Astrocyte (in vitro differentiated cells and primary cell): Measurements from ENCODE around the gene XAF1. TPM values are rescaled to one million over a fixed set of nuclear protein-coding genes. Genes with fewer than 3 reads are reported as not detected.

Experiments
- DNase-seq: peaks from one replicate; pipeline ENCODE4 v3.0.0-alpha.2; 2010; ENCODE audit warnings: low read depth
- FAIRE-seq: peaks from 2 replicates; lab custom pipeline; 2011; peaks lifted over from hg19 to GRCh38; lab: Jason Lieb, UNC
- H2AFZ ChIP-seq: 2 replicates; pipeline ENCODE4 v1.6.0; 2012; ENCODE audit warnings: low read depth, low read length, inconsistent platforms
- H3K27ac ChIP-seq: 2 replicates; pipeline ENCODE4 v1.5.1; 2011; ENCODE audit warnings: low read depth, low read length, inconsistent platforms
- H3K27me3 ChIP-seq: 2 replicates; pipeline ENCODE4 v1.6.0; 2011; ENCODE audit warnings: low read length, inconsistent platforms; ENCODE audit not compliant: insufficient read depth
- H3K36me3 ChIP-seq: 2 replicates; pipeline ENCODE4 v1.5.1; 2011; ENCODE audit warnings: low read length, inconsistent platforms; ENCODE audit not compliant: insufficient read depth
- H3K4me1 ChIP-seq: 2 replicates; pipeline ENCODE4 v1.5.1; 2011; ENCODE audit warnings: low read length, inconsistent platforms; ENCODE audit not compliant: insufficient read depth
- H3K4me2 ChIP-seq: 2 replicates; pipeline ENCODE4 v1.6.0; 2012; ENCODE audit warnings: low read length, inconsistent platforms
- H3K4me3 ChIP-seq: 2 replicates; pipeline ENCODE4 v1.5.1; 2011; ENCODE audit warnings: low read depth, mild to moderate bottlenecking, low read length, inconsistent platforms; ENCODE audit not compliant: insufficient read depth
- H3K79me2 ChIP-seq: 2 replicates; pipeline ENCODE4 v1.6.0; 2012; ENCODE audit warnings: mild to moderate bottlenecking, low read length, inconsistent platforms; ENCODE audit not compliant: insufficient read depth
- H3K9ac ChIP-seq: 2 replicates; pipeline ENCODE4 v1.6.0; 2012; ENCODE audit warnings: mild to moderate bottlenecking, low read length, inconsistent platforms
- H3K9me3 ChIP-seq: 2 replicates; pipeline ENCODE4 v1.5.1; 2012; ENCODE audit warnings: low read depth, mild to moderate bottlenecking, low read length, inconsistent platforms; ENCODE audit not compliant: insufficient read depth
- H4K20me1 ChIP-seq: 2 replicates; pipeline ENCODE4 v1.6.0; 2012; ENCODE audit warnings: low read length, inconsistent platforms; ENCODE audit not compliant: insufficient read depth
- H3K27ac Mint-ChIP-seq: one replicate; pipeline ENCODE4 v1.8.0; 2021; ENCODE audit warnings: mild to moderate bottlenecking, mixed read lengths; ENCODE audit not compliant: unreplicated experiment
- H3K27me3 Mint-ChIP-seq: one replicate; pipeline ENCODE4 v1.8.0; 2021; ENCODE audit warnings: low read depth, mixed read lengths; ENCODE audit not compliant: unreplicated experiment
- H3K36me3 Mint-ChIP-seq: one replicate; pipeline ENCODE4 v1.8.0; 2021; ENCODE audit warnings: low read depth, mixed read lengths; ENCODE audit not compliant: unreplicated experiment
- H3K4me1 Mint-ChIP-seq: one replicate; pipeline ENCODE4 v1.8.0; 2021; ENCODE audit warnings: low read depth, mixed read lengths; ENCODE audit not compliant: unreplicated experiment
- H3K4me3 Mint-ChIP-seq: one replicate; pipeline ENCODE4 v1.8.0; 2021; ENCODE audit warnings: mild to moderate bottlenecking, moderate library complexity, mixed read lengths; ENCODE audit not compliant: unreplicated experiment
- H3K9me3 Mint-ChIP-seq: one replicate; pipeline ENCODE4 v1.8.0; 2021; ENCODE audit warnings: mild to moderate bottlenecking, mixed read lengths; ENCODE audit not compliant: unreplicated experiment
- CTCF ChIP-seq: IDR thresholded peaks from 2 replicates; pipeline ENCODE4 v1.5.1; 2011; ENCODE audit warnings: low read depth, mild to moderate bottlenecking, inconsistent platforms, low read length, moderate library complexity; ENCODE audit not compliant: insufficient read depth
- EZH2 ChIP-seq: IDR thresholded peaks from 2 replicates; pipeline ENCODE4 v1.6.1; 2012; ENCODE audit warnings: mild to moderate bottlenecking, low read length, inconsistent platforms; ENCODE audit not compliant: insufficient read depth
- total RNA-seq: library from RNA; stranded (reverse); gene quantifications from 2 replicates; pipeline ENCODE4 v1.2.1, GENCODE V29; 2021

Gene XAF1
- total RNA-seq, 1 donor from 2014 or later, result 50.9 TPM

GRCh38 chr17:6756425-6757031 lies 682 bp downstream of the XAF1 start:
- no peak for DNase-seq
- TF ChIP-seq EZH2 (no peak), CTCF (no peak)
- no peak overlapping the region for H3K4me3 ChIP-seq
- peaks cover 35% of the 10 kb centered on the region for H3K36me3 Mint-ChIP-seq
- peaks cover 7% of the 10 kb centered on the region for H3K9me3 Mint-ChIP-seq
- no peak overlapping the region for H3K4me2 ChIP-seq
- H3K4me1 ChIP-seq, result peaks cover 22% of the 10 kb centered on the region
- no peaks in the 10 kb centered on the region for H3K27me3 ChIP-seq
- H2AFZ ChIP-seq, result no peak overlapping the region
- H3K79me2 ChIP-seq, result no peaks in the 10 kb centered on the region
- H3K9ac ChIP-seq, result no peak overlapping the region
- H4K20me1 ChIP-seq, result no peaks in the 10 kb centered on the region
- no peaks in the 10 kb centered on the region for H3K9me3 ChIP-seq
- H3K36me3 ChIP-seq, result no peaks in the 10 kb centered on the region
- H3K27ac Mint-ChIP-seq, result peak overlapping the region; percentile 99
- peaks cover 60% of the 10 kb centered on the region for H3K4me1 Mint-ChIP-seq
- H3K4me3 Mint-ChIP-seq, result peak overlapping the region; percentile 85
- H3K27ac ChIP-seq, result no peak overlapping the region
- no peak for FAIRE-seq
- H3K27me3 Mint-ChIP-seq, result no peaks in the 10 kb centered on the region

- no peaks in the 10 kb centered on the region for H3K79me2 ChIP-seq
- H3K9me3 ChIP-seq, result no peaks in the 10 kb centered on the region
- Mint-ChIP-seq H3K36me3 (peaks cover 41% of the 10 kb centered on the region), H3K27ac (no peak overlapping the region), H3K27me3 (no peaks in the 10 kb centered on the region), H3K4me3 (peak overlapping the region; percentile 52), H3K4me1 (peaks cover 51% of the 10 kb centered on the region), H3K9me3 (peaks cover 7% of the 10 kb centered on the region)
- no peak overlapping the region for H3K9ac ChIP-seq
- H3K4me1 ChIP-seq, result peaks cover 12% of the 10 kb centered on the region
- TF ChIP-seq EZH2, result no peak
- TF ChIP-seq CTCF, result no peak
- no peak overlapping the region for H2AFZ ChIP-seq
- no peaks in the 10 kb centered on the region for H4K20me1 ChIP-seq
- no peak overlapping the region for H3K4me3 ChIP-seq
- FAIRE-seq (no peak), DNase-seq (no peak)
- H3K4me2 ChIP-seq, result no peak overlapping the region
- H3K27ac ChIP-seq, result no peak overlapping the region
- H3K27me3 ChIP-seq, result no peaks in the 10 kb centered on the region
- H3K36me3 ChIP-seq, result no peaks in the 10 kb centered on the region
These were observed 1.9 kb downstream of the XAF1 start for GRCh38 chr17:6757747-6758146.

GRCh38 chr17:6761779-6762178 lies 5.9 kb downstream of the XAF1 start:
- H3K27ac ChIP-seq, result no peak overlapping the region
- Mint-ChIP-seq H3K4me1 (peaks cover 21% of the 10 kb centered on the region), H3K27me3 (peaks cover 6% of the 10 kb centered on the region), H3K4me3 (no peak overlapping the region), H3K27ac (no peak overlapping the region), H3K36me3 (peaks cover 58% of the 10 kb centered on the region), H3K9me3 (peaks cover 9% of the 10 kb centered on the region)
- H3K27me3 ChIP-seq, result peaks cover 3% of the 10 kb centered on the region
- H3K9ac ChIP-seq, result no peak overlapping the region
- DNase-seq (peak; percentile 35), FAIRE-seq (no peak)
- H3K9me3 ChIP-seq, result no peaks in the 10 kb centered on the region
- H3K4me1 ChIP-seq, result no peaks in the 10 kb centered on the region
- H3K4me3 ChIP-seq, result no peak overlapping the region
- H3K36me3 ChIP-seq, result no peaks in the 10 kb centered on the region
- TF ChIP-seq EZH2, result no peak
- TF ChIP-seq CTCF, result no peak
- no peak overlapping the region for H3K4me2 ChIP-seq
- H2AFZ ChIP-seq, result no peak overlapping the region
- H4K20me1 ChIP-seq, result no peaks in the 10 kb centered on the region
- no peaks in the 10 kb centered on the region for H3K79me2 ChIP-seq
